Thoracic aorta (tissue), 2 donors: ENCODE results near the gene TCL1B. TPM values are rescaled to one million over a fixed set of nuclear protein-coding genes. Genes with fewer than 3 reads are reported as not detected.

Source experiments
- ATAC-seq: fragments of 150-250 bp; one replicate; pipeline ENCODE4 v1.8.0; 2017; ENCODE audit warnings: low read depth; ENCODE audit not compliant: insufficient number of reproducible peaks, low FRiP score
- DNase-seq: peaks from one replicate; pipeline ENCODE4 v3.0.0-alpha.2; 2020; ENCODE audit warnings: low spot score
- H3K27ac ChIP-seq, 2 donors: fragments of 200-600 bp; sonication (generic); 1 replicate in 1 of 2; 2 replicates in 1 of 2; pipeline ENCODE4 v1.5.1; 2016; ENCODE audit warnings: mild to moderate bottlenecking in 2 of 2, moderate library complexity in 2 of 2
- H3K27me3 ChIP-seq: fragments of 200-600 bp; sonication (generic); replicated peaks from 2 replicates; pipeline ENCODE4 v1.6.0; 2016; ENCODE audit warnings: mild to moderate bottlenecking; ENCODE audit not compliant: insufficient read depth
- H3K36me3 ChIP-seq: fragments of 200-600 bp; sonication (generic); one replicate; pipeline ENCODE4 v1.5.1; 2016
- H3K4me1 ChIP-seq, 2 donors: fragments of 200-600 bp; sonication (generic); 1 replicate in 1 of 2; 2 replicates in 1 of 2; pipeline versions ENCODE4 v1.5.1 to v1.6.0; 2016; ENCODE audit warnings: low read depth in 2 of 2, mild to moderate bottlenecking in 1 of 2; ENCODE audit not compliant: control insufficient read depth in 1 of 2
- H3K4me3 ChIP-seq: fragments of 200-600 bp; sonication (generic); 2 replicates; pipeline ENCODE4 v1.5.1; 2016; ENCODE audit warnings: mild to moderate bottlenecking
- H3K9me3 ChIP-seq: fragments of 200-600 bp; sonication (generic); 2 replicates; pipeline ENCODE4 v1.5.1; 2016
- CTCF ChIP-seq: fragments of 200-600 bp; sonication (generic); IDR thresholded peaks from one replicate; pipeline ENCODE4 v1.5.1; 2019; ENCODE audit warnings: antibody characterized with exemption
- total RNA-seq, 2 donors: library from RNA; depleted of rRNA; stranded (reverse); fragments of >200 nt; gene quantifications; one replicate each; pipeline versions ENCODE4 v1.1.0 to v1.2.3, GENCODE V29; 2016

The TCL1B gene
- total RNA-seq, 2 donors from 2014 or later: not detected

GRCh38 chr14:95686935-95687334, 709 bp downstream of the TCL1B start:
- Histone ChIP-seq H3K27me3 (no peaks in the 10 kb centered on the region), H3K9me3 (no peaks in the 10 kb centered on the region), H3K4me3 (no peak overlapping the region), H3K27ac (no peak overlapping the region), H3K36me3 (no peaks in the 10 kb centered on the region), H3K4me1 (no peaks in the 10 kb centered on the region)
- no peak for TF ChIP-seq CTCF
- no peak for ATAC-seq
- no peak for DNase-seq

GRCh38 chr14:95689441-95689840, 3.2 kb downstream of the TCL1B start:
- ATAC-seq: no peak
- Histone ChIP-seq H3K9me3 (no peaks in the 10 kb centered on the region), H3K27ac (no peak overlapping the region), H3K27me3 (no peaks in the 10 kb centered on the region), H3K36me3 (no peaks in the 10 kb centered on the region), H3K4me1 (no peaks in the 10 kb centered on the region), H3K4me3 (no peak overlapping the region)
- DNase-seq: no peak
- no peak for TF ChIP-seq CTCF

GRCh38 chr14:95690815-95691214, 4.6 kb downstream of the TCL1B start:
- Histone ChIP-seq H3K27ac (no peak overlapping the region), H3K9me3 (no peaks in the 10 kb centered on the region), H3K4me1 (no peaks in the 10 kb centered on the region), H3K27me3 (no peaks in the 10 kb centered on the region), H3K36me3 (no peaks in the 10 kb centered on the region), H3K4me3 (no peak overlapping the region)
- DNase-seq (no peak), ATAC-seq (no peak)
- no peak for TF ChIP-seq CTCF

- DNase-seq: no peak
- ATAC-seq: no peak
These were observed 5.4 kb downstream of the TCL1B start for GRCh38 chr14:95691591-95691990.

GRCh38 chr14:95692109-95692508, 5.9 kb downstream of the TCL1B start:
- no peak for TF ChIP-seq CTCF

More at GRCh38 chr14:95691591-95691990, 5.4 kb downstream of the TCL1B start:
- TF ChIP-seq CTCF: no peak
- no peaks in the 10 kb centered on the region for H3K4me1 ChIP-seq
- no peak overlapping the region for H3K27ac ChIP-seq
- H3K36me3 ChIP-seq: no peaks in the 10 kb centered on the region
- no peak overlapping the region for H3K4me3 ChIP-seq
- H3K27me3 ChIP-seq: no peaks in the 10 kb centered on the region
- H3K9me3 ChIP-seq: no peaks in the 10 kb centered on the region

More at GRCh38 chr14:95692109-95692508, 5.9 kb downstream of the TCL1B start:
- H3K9me3 ChIP-seq: no peaks in the 10 kb centered on the region
- H3K36me3 ChIP-seq: no peaks in the 10 kb centered on the region
- H3K27me3 ChIP-seq: no peaks in the 10 kb centered on the region
- H3K27ac ChIP-seq: no peak overlapping the region
- no peak for DNase-seq
- no peak for ATAC-seq
- H3K4me3 ChIP-seq: no peak overlapping the region
- no peaks in the 10 kb centered on the region for H3K4me1 ChIP-seq
